Thyroid gland (tissue), 4 donors: Measurements from ENCODE around the gene ZNF480.
"Not testable (repeated sequence)": the region's sequence is repeated elsewhere in the genome, so short reads cannot be mapped to it uniquely, and the experiment has no call there.

Source experiments
- POLR2A ChIP-seq, 2 donors: fragments of 450-650 bp; IDR thresholded peaks; one replicate each; pipeline ENCODE4 v1.6.1; 2017; ENCODE audit warnings: antibody characterized with exemption in 2 of 2, mild to moderate bottlenecking in 2 of 2, moderate library complexity in 1 of 2
- TF ChIP-seq, protein P1 (sequence below), 6 experiments: fragments of 200-600 bp in 3 of 6; fragments of 450-650 bp in 3 of 6; sonication (generic) in 3 of 6; IDR thresholded peaks; one replicate each; pipeline ENCODE4 v1.5.1; 2016 to 2019; ENCODE audit warnings: antibody characterized with exemption in 6 of 6, mild to moderate bottlenecking in 2 of 6, inconsistent platforms in 1 of 6, moderate library complexity in 1 of 6

DNA sequence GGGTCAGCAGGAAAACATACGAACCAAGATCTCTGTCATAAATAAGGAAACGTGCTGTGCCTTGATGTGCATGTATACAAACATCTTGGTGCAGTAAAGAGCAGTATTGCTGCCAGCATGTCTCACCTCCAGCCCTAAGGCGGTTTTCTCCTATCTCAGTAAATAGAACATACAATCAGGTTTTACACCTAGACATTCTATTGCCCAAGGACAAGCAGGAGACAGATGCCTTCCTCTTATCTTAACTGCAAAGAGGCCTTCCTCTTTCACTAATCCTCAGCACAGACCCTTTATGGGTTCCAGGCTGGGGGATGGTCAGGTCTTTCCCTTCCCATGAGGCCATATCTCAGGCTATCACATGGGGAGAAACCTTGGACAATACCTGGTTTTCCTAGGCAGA, 42.1 kb downstream of the ZNF480 start:
- TF ChIP-seq, protein P1, sequence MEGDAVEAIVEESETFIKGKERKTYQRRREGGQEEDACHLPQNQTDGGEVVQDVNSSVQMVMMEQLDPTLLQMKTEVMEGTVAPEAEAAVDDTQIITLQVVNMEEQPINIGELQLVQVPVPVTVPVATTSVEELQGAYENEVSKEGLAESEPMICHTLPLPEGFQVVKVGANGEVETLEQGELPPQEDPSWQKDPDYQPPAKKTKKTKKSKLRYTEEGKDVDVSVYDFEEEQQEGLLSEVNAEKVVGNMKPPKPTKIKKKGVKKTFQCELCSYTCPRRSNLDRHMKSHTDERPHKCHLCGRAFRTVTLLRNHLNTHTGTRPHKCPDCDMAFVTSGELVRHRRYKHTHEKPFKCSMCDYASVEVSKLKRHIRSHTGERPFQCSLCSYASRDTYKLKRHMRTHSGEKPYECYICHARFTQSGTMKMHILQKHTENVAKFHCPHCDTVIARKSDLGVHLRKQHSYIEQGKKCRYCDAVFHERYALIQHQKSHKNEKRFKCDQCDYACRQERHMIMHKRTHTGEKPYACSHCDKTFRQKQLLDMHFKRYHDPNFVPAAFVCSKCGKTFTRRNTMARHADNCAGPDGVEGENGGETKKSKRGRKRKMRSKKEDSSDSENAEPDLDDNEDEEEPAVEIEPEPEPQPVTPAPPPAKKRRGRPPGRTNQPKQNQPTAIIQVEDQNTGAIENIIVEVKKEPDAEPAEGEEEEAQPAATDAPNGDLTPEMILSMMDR (IDR thresholded peaks at IDR 0.05): not testable (repeated sequence)
- not testable (repeated sequence) for TF ChIP-seq POLR2A (IDR thresholded peaks at IDR 0.05)
